Prostate gland (tissue), 2 donors: ENCODE measurements around the gene METTL13.

Experiments
- POLR2A ChIP-seq: fragments of 450-650 bp; IDR thresholded peaks from one replicate; pipeline ENCODE4 v1.6.1; 2016; ENCODE audit warnings: antibody characterized with exemption, mild to moderate bottlenecking
- POLR2AphosphoS5 ChIP-seq: sonication (generic); formaldehyde crosslinking; IDR thresholded peaks from one replicate; pipeline ENCODE4 v1.6.1; 2017; ENCODE audit warnings: antibody characterized with exemption
- TF ChIP-seq, protein P1 (sequence below), 4 experiments: fragments of 200-600 bp in 2 of 4; fragments of 450-650 bp in 2 of 4; sonication (generic) in 2 of 4; IDR thresholded peaks; 1 replicate in 3 of 4; 2 replicates in 1 of 4; pipeline ENCODE4 v1.5.1; 2016 to 2019; ENCODE audit warnings: antibody characterized with exemption in 4 of 4, mild to moderate bottlenecking in 2 of 4, moderate library complexity in 2 of 4

DNA sequence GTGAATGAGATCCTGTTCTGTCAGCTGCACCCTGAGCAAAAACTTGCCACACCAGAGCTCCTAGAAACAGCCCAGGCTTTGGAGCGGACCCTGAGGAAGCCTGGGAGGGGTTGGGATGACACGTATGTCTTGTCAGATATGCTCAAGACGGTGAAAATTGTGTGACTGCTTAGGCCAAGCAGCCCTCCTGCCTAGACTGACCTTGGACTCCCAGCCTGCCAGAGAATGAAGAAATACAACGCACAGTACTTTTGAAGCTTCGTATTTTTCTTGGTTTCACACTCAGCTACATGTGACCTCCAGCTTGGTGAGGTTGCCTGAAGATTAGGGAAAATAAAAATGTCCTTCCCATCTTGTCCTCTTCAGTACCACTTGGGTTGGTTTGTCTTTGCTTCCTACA is 15.1 kb downstream of the METTL13 start:
- TF ChIP-seq, protein P1, sequence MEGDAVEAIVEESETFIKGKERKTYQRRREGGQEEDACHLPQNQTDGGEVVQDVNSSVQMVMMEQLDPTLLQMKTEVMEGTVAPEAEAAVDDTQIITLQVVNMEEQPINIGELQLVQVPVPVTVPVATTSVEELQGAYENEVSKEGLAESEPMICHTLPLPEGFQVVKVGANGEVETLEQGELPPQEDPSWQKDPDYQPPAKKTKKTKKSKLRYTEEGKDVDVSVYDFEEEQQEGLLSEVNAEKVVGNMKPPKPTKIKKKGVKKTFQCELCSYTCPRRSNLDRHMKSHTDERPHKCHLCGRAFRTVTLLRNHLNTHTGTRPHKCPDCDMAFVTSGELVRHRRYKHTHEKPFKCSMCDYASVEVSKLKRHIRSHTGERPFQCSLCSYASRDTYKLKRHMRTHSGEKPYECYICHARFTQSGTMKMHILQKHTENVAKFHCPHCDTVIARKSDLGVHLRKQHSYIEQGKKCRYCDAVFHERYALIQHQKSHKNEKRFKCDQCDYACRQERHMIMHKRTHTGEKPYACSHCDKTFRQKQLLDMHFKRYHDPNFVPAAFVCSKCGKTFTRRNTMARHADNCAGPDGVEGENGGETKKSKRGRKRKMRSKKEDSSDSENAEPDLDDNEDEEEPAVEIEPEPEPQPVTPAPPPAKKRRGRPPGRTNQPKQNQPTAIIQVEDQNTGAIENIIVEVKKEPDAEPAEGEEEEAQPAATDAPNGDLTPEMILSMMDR (IDR thresholded peaks at IDR 0.05) = no peak
- TF ChIP-seq POLR2A = no peak
- TF ChIP-seq POLR2AphosphoS5 = no peak
